ENCODE results near the gene P2RY12.
"Not testable (repeated sequence)": the region's sequence is repeated elsewhere in the genome, so short reads cannot be mapped to it uniquely, and the experiment has no call there.

The P2RY12 gene

DNA sequence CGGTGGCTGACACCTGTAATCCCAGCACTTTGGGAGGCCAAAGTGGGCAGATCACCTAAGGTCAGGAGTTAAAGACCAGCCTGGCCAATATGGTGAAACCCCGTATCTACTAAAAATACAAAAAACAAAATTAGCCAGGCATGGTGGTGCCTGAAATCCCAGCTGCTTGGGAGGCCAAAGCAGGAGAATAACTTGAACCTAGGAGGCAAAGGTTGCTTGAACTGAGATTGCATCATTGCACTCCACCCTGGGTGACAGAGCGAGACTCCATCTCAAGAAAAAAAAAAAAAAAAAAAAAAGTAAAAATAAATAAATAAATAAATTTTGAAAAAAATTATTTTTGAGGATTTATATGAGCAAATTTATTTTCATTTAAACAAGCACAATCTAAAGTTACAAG, 7.6 kb upstream of the P2RY12 start:
- not testable (repeated sequence) for H3K9ac ChIP-seq (ENCODE audit: low read length); H3K36me3 ChIP-seq (ENCODE audit: insufficient read depth, low read length); H3K4me1 ChIP-seq (ENCODE audit: insufficient read depth, low read length); H3K4me3 ChIP-seq (ENCODE audit: low read depth in 1 of 2, low read length in 2 of 2); H3K27ac ChIP-seq (ENCODE audit: low read depth, low read length); H3K9me3 ChIP-seq (ENCODE audit: low read length); H3K27me3 ChIP-seq (ENCODE audit: control insufficient read depth in 1 of 2, insufficient read depth in 2 of 2, low read length in 2 of 2)

DNA sequence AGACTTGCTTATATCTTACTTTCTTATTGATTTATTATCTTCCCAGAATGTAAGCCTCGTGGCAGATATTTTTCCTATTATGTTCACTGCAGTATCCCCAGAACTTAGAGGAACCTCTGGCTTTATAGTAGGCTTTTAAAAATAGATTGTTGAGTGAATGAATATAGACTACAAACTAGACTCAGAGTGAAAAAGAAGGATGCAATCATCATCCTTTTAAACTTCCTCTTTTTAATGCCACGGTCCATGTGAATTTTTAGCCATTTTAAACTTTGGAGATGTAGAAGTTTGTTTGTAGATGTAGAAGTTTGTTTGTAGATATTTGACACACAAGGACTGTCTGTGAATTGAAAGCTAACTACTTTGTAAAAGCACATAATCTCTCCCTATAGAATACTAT, 7.2 kb upstream of the P2RY12 start:
- H3K9me3 ChIP-seq (ENCODE audit: low read length): no peaks in the 10 kb centered on the region
- no peaks in the 10 kb centered on the region for H3K27me3 ChIP-seq (ENCODE audit: control insufficient read depth in 1 of 2, insufficient read depth in 2 of 2, low read length in 2 of 2)
- H3K4me1 ChIP-seq (ENCODE audit: insufficient read depth, low read length): no peaks in the 10 kb centered on the region
- no peak overlapping the region for H3K27ac ChIP-seq (ENCODE audit: low read depth, low read length)
- no peak overlapping the region for H3K9ac ChIP-seq (ENCODE audit: low read length)
- H3K36me3 ChIP-seq (ENCODE audit: insufficient read depth, low read length): no peaks in the 10 kb centered on the region
- H3K4me3 ChIP-seq (ENCODE audit: low read depth in 1 of 2, low read length in 2 of 2): no peak overlapping the region

DNA sequence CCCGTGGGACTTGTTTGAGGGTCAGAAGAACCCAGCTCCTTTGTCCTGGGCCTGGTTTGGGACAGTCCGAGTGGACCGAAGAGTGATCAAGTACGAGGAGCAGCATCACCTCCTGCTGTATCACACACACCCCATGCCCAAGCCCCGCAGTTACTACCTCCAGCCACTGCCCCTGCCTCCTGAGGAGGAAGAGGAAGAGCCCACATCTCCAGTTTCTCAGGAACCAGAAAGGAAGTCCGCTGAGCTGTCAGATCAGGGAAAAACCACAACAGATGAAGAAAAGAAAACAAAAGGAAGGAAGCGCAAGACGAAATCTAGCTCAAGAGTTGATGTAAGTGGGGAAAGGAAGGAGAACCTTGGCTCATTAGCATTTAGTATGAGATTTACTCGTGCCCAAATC, 3.3 kb upstream of the P2RY12 start:
- Histone ChIP-seq H3K36me3 (ENCODE audit: insufficient read depth, low read length) (no peaks in the 10 kb centered on the region), H3K4me3 (ENCODE audit: low read depth in 1 of 2, low read length in 2 of 2) (no peak overlapping the region), H3K27ac (ENCODE audit: low read depth, low read length) (no peak overlapping the region), H3K27me3 (ENCODE audit: control insufficient read depth in 1 of 2, insufficient read depth in 2 of 2, low read length in 2 of 2) (no peaks in the 10 kb centered on the region), H3K9ac (ENCODE audit: low read length) (no peak overlapping the region), H3K4me1 (ENCODE audit: insufficient read depth, low read length) (no peaks in the 10 kb centered on the region), H3K9me3 (ENCODE audit: low read length) (no peaks in the 10 kb centered on the region)

DNA sequence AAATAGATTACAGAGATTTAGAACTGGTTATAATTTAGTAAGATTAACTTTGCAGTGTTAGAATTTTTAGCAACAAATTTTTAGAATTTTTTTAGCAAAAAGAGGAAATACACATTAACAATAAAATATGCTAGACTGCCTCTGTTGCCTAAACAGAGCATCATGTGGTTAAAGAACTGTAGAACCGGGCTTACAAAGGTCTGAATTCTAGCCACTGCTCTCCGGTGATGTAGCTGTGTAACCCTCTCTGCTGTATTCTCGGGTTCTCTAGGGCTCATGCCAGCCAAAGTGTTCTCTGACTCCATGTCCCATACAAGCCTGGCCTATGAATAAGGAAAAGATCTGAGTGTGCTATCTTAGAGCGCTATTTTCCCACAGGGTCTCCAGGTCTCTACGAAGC, 2.9 kb upstream of the P2RY12 start:
- no peak overlapping the region for H3K9ac ChIP-seq (ENCODE audit: low read length)

DNA sequence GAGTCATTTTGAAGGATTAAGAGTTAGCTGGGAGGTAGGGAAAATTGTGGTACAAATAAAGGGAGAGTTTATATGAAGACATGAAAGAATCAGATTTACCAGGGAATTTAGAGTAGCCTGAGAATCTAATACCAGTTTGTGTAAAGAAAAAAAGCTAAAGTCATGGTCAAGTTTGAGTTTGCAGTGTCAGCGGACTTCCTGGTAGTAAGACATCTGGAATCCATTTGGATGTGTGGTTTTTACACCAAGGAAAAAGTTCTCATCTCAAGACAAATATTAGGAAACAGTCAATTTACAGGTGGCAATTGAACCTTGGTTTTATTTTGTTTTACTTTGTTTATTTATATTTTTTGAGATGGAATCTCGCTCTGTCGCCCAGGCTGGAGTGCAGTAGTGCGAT, 1.5 kb upstream of the P2RY12 start:
- H3K36me3 ChIP-seq (ENCODE audit: insufficient read depth, low read length): no peaks in the 10 kb centered on the region
- H3K27me3 ChIP-seq (ENCODE audit: control insufficient read depth in 1 of 2, insufficient read depth in 2 of 2, low read length in 2 of 2): no peaks in the 10 kb centered on the region
- H3K4me3 ChIP-seq (ENCODE audit: low read depth in 1 of 2, low read length in 2 of 2): no peak overlapping the region
- H3K27ac ChIP-seq (ENCODE audit: low read depth, low read length): no peak overlapping the region
- no peaks in the 10 kb centered on the region for H3K4me1 ChIP-seq (ENCODE audit: insufficient read depth, low read length)
- H3K9ac ChIP-seq (ENCODE audit: low read length): no peak overlapping the region
- H3K9me3 ChIP-seq (ENCODE audit: low read length): no peaks in the 10 kb centered on the region

More for the DNA sequence above, 2.9 kb upstream of the P2RY12 start:
- H3K9me3 ChIP-seq (ENCODE audit: low read length): no peaks in the 10 kb centered on the region
- no peak overlapping the region for H3K4me3 ChIP-seq (ENCODE audit: low read depth in 1 of 2, low read length in 2 of 2)
- H3K36me3 ChIP-seq (ENCODE audit: insufficient read depth, low read length): no peaks in the 10 kb centered on the region
- no peak overlapping the region for H3K27ac ChIP-seq (ENCODE audit: low read depth, low read length)
- H3K4me1 ChIP-seq (ENCODE audit: insufficient read depth, low read length): no peaks in the 10 kb centered on the region
- no peaks in the 10 kb centered on the region for H3K27me3 ChIP-seq (ENCODE audit: control insufficient read depth in 1 of 2, insufficient read depth in 2 of 2, low read length in 2 of 2)

DNA sequence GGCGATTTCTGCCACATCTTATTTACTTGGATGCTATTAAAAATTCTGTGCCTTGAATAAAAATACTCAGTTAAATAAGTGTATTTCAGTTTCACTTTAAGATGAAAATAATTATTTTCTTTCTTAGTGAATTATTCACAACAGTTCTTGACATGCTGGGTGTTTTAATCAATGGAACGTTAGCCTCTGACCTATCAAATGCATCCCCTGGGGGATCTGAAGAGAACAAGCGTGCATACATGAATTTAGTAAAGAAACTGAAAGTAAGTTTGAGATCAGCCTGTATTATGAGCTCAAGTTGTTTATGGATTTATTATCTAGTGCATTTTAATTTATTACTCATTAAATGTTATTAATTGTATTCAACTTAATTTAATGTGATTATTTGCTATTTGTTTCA, 597 bp downstream of the P2RY12 start:
- H3K36me3 ChIP-seq (ENCODE audit: insufficient read depth, low read length): no peaks in the 10 kb centered on the region
- H3K27ac ChIP-seq (ENCODE audit: low read depth, low read length): no peak overlapping the region
- H3K4me3 ChIP-seq (ENCODE audit: low read depth in 1 of 2, low read length in 2 of 2): no peak overlapping the region
- no peak overlapping the region for H3K9ac ChIP-seq (ENCODE audit: low read length)
- no peaks in the 10 kb centered on the region for H3K4me1 ChIP-seq (ENCODE audit: insufficient read depth, low read length)
- H3K9me3 ChIP-seq (ENCODE audit: low read length): no peaks in the 10 kb centered on the region
- H3K27me3 ChIP-seq (ENCODE audit: control insufficient read depth in 1 of 2, insufficient read depth in 2 of 2, low read length in 2 of 2): no peaks in the 10 kb centered on the region

DNA sequence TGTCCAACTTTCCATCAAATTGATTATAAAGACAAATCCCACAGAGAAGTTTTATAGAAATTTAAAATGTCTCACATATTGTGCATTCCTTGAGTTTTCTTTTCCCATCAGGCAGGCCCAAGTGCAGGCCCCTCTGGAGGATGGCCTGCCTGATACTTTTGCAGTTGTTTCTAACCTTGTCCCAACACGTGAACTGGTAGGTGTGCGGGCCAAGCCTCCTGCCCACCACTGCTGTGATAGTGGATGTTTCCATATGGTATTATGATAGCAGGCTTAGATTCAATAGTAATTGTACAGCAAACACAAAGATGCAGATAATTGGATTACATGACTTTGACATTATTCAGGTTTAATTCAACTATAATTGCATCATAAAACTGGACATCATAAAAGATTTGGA, 1.4 kb downstream of the P2RY12 start:
- Histone ChIP-seq H3K9me3 (ENCODE audit: low read length) (no peaks in the 10 kb centered on the region), H3K9ac (ENCODE audit: low read length) (no peak overlapping the region), H3K36me3 (ENCODE audit: insufficient read depth, low read length) (no peaks in the 10 kb centered on the region), H3K4me3 (ENCODE audit: low read depth in 1 of 2, low read length in 2 of 2) (no peak overlapping the region), H3K27me3 (ENCODE audit: control insufficient read depth in 1 of 2, insufficient read depth in 2 of 2, low read length in 2 of 2) (no peaks in the 10 kb centered on the region), H3K27ac (ENCODE audit: low read depth, low read length) (no peak overlapping the region), H3K4me1 (ENCODE audit: insufficient read depth, low read length) (no peaks in the 10 kb centered on the region)

DNA sequence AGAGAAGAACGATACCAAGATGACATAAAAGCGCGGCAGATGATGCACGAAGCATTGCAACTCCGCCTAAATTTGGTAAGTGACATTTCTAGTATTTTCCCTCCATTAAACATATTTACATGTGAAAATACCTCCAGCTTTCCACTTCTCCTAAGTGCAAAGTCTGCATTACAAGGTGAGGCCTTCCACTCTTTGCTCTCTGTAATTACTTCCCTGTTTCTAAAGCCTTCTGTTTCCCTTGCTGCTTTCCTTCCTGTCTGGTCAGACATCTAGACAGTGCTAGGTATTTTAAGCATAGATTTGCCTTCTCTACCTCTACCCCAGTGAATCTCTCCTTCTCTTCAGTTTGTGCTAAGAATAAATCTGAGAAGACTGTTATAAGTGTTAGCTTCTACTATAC, 1.9 kb downstream of the P2RY12 start:
- Histone ChIP-seq H3K9me3 (ENCODE audit: low read length) (no peaks in the 10 kb centered on the region), H3K9ac (ENCODE audit: low read length) (no peak overlapping the region), H3K4me1 (ENCODE audit: insufficient read depth, low read length) (no peaks in the 10 kb centered on the region), H3K27me3 (ENCODE audit: control insufficient read depth in 1 of 2, insufficient read depth in 2 of 2, low read length in 2 of 2) (no peaks in the 10 kb centered on the region), H3K4me3 (ENCODE audit: low read depth in 1 of 2, low read length in 2 of 2) (no peak overlapping the region), H3K27ac (ENCODE audit: low read depth, low read length) (no peak overlapping the region), H3K36me3 (ENCODE audit: insufficient read depth, low read length) (no peaks in the 10 kb centered on the region)

DNA sequence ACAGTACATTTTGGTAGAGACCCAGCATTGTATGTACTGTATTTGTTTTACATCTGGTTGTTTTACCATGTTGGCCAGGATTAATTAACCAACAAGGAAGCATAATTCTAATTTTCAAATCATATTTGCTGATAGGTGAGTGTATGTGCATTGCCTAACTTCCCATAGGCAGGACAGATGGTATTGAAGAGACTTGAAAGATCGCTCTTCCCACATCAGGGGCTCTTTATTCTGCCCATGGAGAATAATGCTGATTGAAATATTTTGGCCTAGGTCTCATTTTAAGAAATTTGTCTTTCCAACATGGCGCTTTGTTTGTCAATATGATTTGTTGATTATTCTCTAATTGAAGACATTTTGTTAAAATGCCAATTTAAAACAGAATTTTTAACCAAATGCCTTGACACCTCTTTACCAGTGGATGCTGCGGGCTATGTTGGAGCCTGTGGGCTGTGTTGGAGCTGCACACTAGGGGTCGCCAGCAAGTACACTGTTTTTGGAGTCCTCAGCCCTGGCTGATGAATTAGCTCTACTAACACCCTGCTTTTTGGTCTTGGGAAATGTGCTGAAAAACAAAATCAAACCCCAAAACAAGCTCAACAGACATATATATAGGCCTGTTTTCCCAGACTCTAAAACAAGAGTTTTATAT, 5.3 kb downstream of the P2RY12 start:
- Histone ChIP-seq H3K4me3 (ENCODE audit: low read depth in 1 of 2, low read length in 2 of 2) (no peak overlapping the region), H3K4me1 (ENCODE audit: insufficient read depth, low read length) (no peaks in the 10 kb centered on the region), H3K27ac (ENCODE audit: low read depth, low read length) (no peak overlapping the region)

DNA sequence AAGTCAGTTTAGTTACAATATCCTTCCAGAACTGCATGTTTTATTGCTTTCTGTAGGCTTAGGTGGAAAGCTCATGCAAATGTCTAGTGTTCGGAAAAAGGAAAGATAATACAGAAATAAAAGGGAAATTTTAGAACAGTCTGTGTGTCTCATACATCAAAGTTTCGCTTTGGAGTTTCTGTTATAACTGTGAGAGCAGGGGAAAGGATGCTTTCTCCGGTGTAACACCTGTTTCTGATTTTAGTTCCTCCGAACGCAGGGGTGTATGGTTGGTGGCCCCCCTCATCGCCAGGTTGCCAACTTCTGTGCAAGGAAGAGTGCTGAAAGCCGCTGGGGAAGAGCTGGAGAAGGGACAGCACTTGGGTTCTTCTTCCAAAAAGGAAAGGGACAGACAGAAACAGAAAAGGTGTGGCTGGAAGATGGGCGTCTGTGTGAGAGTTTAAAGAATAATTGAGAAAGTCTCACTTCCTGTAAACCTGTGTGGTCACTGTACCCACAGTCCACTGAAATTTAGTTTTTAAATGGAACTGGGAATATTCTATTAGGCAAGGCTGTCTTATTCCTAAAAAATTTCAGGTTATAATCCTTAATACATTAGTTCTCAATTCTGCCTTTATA, 6.7 kb downstream of the P2RY12 start:
- H3K9ac ChIP-seq (ENCODE audit: low read length): no peak overlapping the region
- H3K4me1 ChIP-seq (ENCODE audit: insufficient read depth, low read length): no peaks in the 10 kb centered on the region
- no peak overlapping the region for H3K27ac ChIP-seq (ENCODE audit: low read depth, low read length)
- no peak overlapping the region for H3K4me3 ChIP-seq (ENCODE audit: low read depth in 1 of 2, low read length in 2 of 2)
- H3K9me3 ChIP-seq (ENCODE audit: low read length): no peaks in the 10 kb centered on the region
- H3K36me3 ChIP-seq (ENCODE audit: insufficient read depth, low read length): no peaks in the 10 kb centered on the region
- no peaks in the 10 kb centered on the region for H3K27me3 ChIP-seq (ENCODE audit: control insufficient read depth in 1 of 2, insufficient read depth in 2 of 2, low read length in 2 of 2)

More for the DNA sequence above, 5.3 kb downstream of the P2RY12 start:
- H3K36me3 ChIP-seq (ENCODE audit: insufficient read depth, low read length): no peaks in the 10 kb centered on the region
- no peaks in the 10 kb centered on the region for H3K9me3 ChIP-seq (ENCODE audit: low read length)
- H3K27me3 ChIP-seq (ENCODE audit: control insufficient read depth in 1 of 2, insufficient read depth in 2 of 2, low read length in 2 of 2): no peaks in the 10 kb centered on the region
- no peak overlapping the region for H3K9ac ChIP-seq (ENCODE audit: low read length)

DNA sequence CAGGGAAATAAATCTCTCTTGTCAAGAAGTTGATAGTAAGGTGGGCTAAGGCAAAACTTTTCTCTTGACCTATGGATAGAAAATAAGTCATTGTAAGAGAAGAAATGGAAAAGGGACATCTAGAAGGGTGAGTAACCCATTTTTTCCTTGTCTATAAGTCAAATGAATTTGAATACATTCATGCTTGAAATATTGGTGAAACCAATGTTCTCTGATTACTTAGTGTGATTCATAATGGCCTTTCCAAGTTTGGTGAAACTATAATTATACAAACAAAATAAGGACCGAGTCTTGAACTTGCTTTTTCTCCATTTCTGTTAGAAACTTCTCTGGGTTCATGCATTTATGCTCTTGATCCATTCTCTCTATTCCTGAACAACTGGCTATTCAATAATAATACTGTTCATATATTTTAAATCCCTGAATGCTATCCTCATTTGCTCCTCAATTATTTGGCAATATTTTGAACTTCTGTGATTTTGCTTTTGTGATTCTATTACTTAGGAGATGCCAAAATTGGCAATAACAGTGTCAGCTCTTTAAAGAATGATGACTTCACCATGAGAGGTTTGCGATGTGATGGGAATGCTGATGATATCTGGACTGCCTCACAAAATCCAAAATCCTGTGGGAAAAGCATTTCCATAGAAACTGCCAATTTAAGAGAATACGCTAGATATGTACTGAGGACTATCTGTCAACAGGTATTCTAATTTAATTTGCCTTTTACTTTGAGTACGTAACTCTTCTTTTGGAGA, 12.3 kb downstream of the P2RY12 start:
- H3K9me3 ChIP-seq (ENCODE audit: low read length): no peaks in the 10 kb centered on the region
- no peak overlapping the region for H3K9ac ChIP-seq (ENCODE audit: low read length)
- no peak overlapping the region for H3K4me3 ChIP-seq (ENCODE audit: low read depth in 1 of 2, low read length in 2 of 2)
- H3K36me3 ChIP-seq (ENCODE audit: insufficient read depth, low read length): no peaks in the 10 kb centered on the region
- no peak overlapping the region for H3K27ac ChIP-seq (ENCODE audit: low read depth, low read length)
- no peaks in the 10 kb centered on the region for H3K27me3 ChIP-seq (ENCODE audit: control insufficient read depth in 1 of 2, insufficient read depth in 2 of 2, low read length in 2 of 2)
- no peaks in the 10 kb centered on the region for H3K4me1 ChIP-seq (ENCODE audit: insufficient read depth, low read length)

All from muscle layer of colon (tissue), 2 donors.